T-helper 22 cell (primary cell): ENCODE results near the gene FAM120A.

Experiments
- DNase-seq: peaks from one replicate; pipeline ENCODE4 v3.0.0-alpha.2; 2020; ENCODE audit warnings: low read depth

FAM120A gene

GRCh38 chr9:93470391-93470790 lies 18.9 kb downstream of the FAM120A start:
- no peak for DNase-seq

DNA sequence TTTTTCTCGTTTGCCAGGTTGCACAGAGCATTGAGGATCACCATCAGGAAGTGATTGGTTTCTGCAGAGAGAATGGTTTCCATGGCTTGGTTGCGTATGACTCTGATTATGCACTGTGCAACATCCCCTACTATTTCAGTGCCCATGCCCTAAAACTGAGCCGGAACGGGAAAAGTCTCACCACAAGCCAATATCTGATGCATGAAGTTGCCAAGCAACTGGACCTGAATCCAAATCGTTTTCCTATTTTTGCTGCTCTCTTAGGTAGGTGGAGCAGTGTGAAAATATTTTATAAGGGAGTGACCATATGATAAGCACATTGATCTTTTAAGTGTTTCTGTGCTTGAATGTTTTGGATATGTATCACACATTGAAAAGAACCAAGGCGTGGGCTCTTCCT lies 19.6 kb downstream of the FAM120A start:
- no peak for DNase-seq

GRCh38 chr9:93473411-93473810 lies 21.9 kb downstream of the FAM120A start:
- DNase-seq = no peak

DNA sequence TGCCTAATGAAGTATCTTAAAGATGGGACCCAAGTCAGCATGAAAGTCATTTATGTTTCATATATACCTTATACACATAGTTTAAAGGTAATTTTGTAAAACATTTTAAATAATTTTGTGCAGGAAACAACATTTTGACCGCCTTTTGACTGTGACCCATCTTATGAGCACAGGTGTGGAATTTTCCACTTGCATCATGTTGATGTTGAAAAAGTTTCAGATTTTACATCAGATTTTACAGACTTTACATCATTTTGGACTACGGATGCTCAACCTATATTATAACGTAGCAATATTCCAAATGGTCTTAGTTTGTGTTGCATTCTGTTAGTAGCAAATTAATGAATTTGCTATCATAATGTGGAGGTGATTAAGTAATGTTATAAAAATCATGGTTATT lies 23.6 kb downstream of the FAM120A start:
- no peak for DNase-seq

GRCh38 chr9:93475856-93476255 lies 24.4 kb downstream of the FAM120A start:
- DNase-seq = no peak

DNA sequence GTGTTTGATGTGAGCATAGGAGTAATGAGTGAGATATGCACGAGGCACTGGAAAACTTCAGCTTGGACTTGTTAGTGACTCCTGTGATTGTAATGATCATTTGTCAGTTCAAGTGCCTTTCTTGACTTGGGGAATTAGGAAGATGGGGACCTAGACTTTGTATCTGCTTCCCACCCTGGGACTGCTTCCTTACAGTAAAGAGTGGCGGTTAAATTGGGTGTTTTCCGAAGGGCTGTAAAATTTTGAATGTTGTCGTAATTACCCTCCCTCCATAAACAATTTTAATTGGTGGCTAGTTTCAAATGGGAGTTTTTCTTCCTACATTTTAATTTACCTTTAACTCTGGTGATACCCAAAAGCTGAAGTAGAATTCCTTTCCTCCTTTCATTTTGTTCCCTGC lies 25.4 kb downstream of the FAM120A start:
- no peak for DNase-seq

GRCh38 chr9:93477397-93477796 lies 25.9 kb downstream of the FAM120A start:
- no peak for DNase-seq

GRCh38 chr9:93479726-93480125 lies 28.2 kb downstream of the FAM120A start:
- DNase-seq = no peak

GRCh38 chr9:93480262-93480661 lies 28.8 kb downstream of the FAM120A start:
- DNase-seq = no peak

DNA sequence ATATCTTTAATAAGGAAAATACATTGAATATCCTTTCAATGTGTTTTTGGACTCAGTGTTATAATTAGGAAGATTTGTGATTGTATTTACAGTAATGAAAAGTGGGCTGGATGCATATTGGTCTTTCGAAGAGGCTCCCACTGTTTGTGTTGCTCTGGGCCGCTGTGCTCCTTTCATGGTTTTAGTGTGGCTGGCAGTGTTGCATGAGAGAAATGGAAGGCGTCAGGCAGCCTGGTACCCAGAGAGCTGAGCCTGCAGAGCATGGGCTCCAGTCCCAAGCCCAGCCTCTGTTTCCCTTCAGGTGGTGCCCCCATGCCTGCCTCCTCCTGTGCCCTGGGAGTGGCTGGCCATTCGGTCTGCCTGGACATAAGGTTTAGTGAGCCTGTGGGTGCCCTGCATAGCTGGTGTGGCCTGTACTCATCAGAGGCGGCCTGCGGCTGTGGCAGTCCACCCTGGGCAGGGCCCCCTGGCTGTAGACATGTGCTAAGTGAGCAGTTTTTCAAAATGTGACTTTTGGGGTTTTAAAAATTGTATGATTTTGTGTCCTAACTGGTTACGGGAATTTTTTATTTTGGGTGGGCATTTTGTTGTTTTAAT lies 29.3 kb downstream of the FAM120A start:
- DNase-seq = no peak

GRCh38 chr9:93483497-93483896 lies 32.0 kb downstream of the FAM120A start:
- no peak for DNase-seq

GRCh38 chr9:93486268-93486667 lies 34.8 kb downstream of the FAM120A start:
- no peak for DNase-seq

GRCh38 chr9:93488244-93488643 lies 36.8 kb downstream of the FAM120A start:
- DNase-seq = no peak

GRCh38 chr9:93491593-93492232 lies 40.2 kb downstream of the FAM120A start:
- DNase-seq = no peak

DNA sequence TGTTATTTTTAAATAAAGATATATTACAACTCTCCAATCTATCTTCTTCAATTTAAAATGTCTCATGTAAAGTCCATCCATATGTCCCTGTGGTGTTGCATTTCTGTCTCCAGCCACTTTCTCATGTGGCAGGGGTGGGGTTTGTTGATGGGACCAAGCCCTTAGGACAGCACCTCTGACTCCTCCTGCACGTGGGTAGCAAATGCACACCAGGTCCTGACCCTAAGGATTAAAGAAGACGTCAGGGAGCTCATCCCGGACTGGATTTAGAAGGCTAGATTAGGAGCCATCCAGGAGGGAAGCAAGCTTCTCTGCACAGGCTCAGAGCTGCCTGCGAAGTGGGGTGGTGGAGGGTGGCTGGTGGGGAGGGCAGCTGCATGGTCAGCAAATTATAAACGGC lies 40.8 kb downstream of the FAM120A start:
- no peak for DNase-seq

GRCh38 chr9:93493949-93494348 lies 42.5 kb downstream of the FAM120A start:
- no peak for DNase-seq

- DNase-seq = no peak
These were observed 44.8 kb downstream of the FAM120A start for GRCh38 chr9:93496285-93496684.

GRCh38 chr9:93500571-93501298 lies 49.2 kb downstream of the FAM120A start:
- DNase-seq = no peak

DNA sequence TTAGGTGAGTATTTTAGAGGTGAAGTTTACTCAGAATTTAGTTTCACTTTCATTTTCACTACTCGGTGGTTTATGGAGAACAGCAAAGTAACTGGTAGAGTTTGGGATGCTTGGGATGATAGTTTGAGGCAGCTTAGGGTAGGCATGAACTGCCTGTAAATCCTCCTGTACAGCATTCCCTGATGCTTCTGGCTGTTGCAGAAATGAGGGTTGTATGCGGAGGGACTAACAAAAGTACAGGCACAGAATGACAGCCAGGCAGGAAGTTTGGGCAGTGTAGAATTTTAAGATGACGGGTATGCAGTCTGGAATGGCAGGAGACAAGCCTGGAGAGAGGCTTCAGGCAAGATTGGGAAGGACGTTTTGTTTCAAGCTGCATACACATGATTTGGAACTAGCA lies 49.9 kb downstream of the FAM120A start:
- no peak for DNase-seq

DNA sequence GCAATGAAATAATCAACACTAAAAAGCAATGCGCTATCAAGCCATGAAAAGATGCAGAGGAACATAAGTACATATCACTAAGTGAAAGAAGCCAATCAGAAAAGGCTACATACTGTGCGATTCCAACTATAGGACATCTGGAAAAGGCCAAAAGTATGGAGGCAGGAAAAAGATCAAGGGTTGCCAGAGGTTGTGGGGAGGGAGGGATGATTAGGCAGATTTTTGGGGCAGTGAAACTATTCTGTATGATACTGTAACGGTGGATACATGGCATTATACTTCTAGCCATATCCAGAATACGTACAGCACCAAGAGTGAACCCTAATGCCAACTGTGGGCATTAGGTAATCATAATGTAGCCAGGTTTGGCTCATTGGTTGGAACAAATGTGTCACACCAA lies 51.9 kb downstream of the FAM120A start:
- no peak for DNase-seq

- no peak for DNase-seq
These were observed 54.2 kb downstream of the FAM120A start for GRCh38 chr9:93505541-93506132.

DNA sequence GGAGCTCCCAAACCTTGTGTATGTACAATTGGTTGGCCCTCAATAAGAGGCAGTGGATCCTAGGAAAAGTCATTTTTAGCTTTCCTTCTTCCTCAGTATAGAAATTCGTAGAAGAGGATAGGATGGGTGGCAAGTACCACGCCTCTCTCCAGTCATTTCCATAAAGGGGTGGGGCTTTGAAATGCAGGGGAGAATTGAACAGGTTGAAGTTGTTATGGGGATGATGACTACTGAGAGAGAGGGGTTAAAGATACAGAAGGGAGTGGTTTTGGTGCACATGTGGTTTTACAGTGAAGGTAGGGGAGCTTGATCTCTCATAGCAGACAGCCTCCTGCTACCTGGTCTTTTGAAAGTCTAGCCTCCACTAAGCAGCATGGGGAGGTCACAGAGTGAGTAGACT lies 56.3 kb downstream of the FAM120A start:
- no peak for DNase-seq

- DNase-seq = no peak
These were observed 56.7 kb downstream of the FAM120A start for GRCh38 chr9:93508207-93508606.
